A549 (cell line): ENCODE results near the gene PELI2.

ENCODE experiments used
- BHLHE40 ChIP-seq: IDR thresholded peaks from 2 replicates; pipeline ENCODE4 v1.6.1; 2012; ENCODE audit warnings: low read depth, low read length, inconsistent platforms
- CEBPB ChIP-seq, 2 experiments: fragments of >200 bp in 1 of 2; sonication (Bioruptor Twin) in 1 of 2; formaldehyde crosslinking in 1 of 2; IDR thresholded peaks; 2 replicates each; pipeline ENCODE4 v1.6.1; 2012 to 2016
- CTCF ChIP-seq: fragments of >200 bp; sonication (Bioruptor Twin); formaldehyde crosslinking; IDR thresholded peaks from 3 replicates; pipeline ENCODE4 v1.5.1; 2016
- ELK1 ChIP-seq: fragments of 150-350 bp; IDR thresholded peaks from 2 replicates; pipeline ENCODE4 v1.6.1; 2014; ENCODE audit warnings: low read depth, mild to moderate bottlenecking, low read length
- FOSL2 ChIP-seq, 2 experiments: fragments of 450-650 bp in 1 of 2; fragments of >200 bp in 1 of 2; sonication (Bioruptor Twin) in 1 of 2; formaldehyde crosslinking; IDR thresholded peaks; 2 replicates each; pipeline versions ENCODE4 v1.5.0 to v1.6.1; 2016 to 2020; ENCODE audit warnings: mild to moderate bottlenecking in 1 of 2, moderate library complexity in 1 of 2
- GATA3 ChIP-seq: IDR thresholded peaks from 2 replicates; pipeline ENCODE4 v1.6.1; 2012; ENCODE audit warnings: borderline replicate concordance
- JUN ChIP-seq, 2 experiments: fragments of >200 bp; sonication (Bioruptor Twin); formaldehyde crosslinking; IDR thresholded peaks; 2 replicates in 1 of 2; 3 replicates in 1 of 2; pipeline ENCODE4 v1.6.1; 2016 to 2017
- KDM1A ChIP-seq: fragments of 200-600 bp; sonication (generic); IDR thresholded peaks from 2 replicates; pipeline ENCODE4 v1.6.1; 2016; ENCODE audit warnings: low read depth, mild to moderate bottlenecking
- MAFK ChIP-seq: fragments of 450-650 bp; IDR thresholded peaks from 2 replicates; pipeline ENCODE4 v1.6.1; 2014; ENCODE audit not compliant: partially characterized antibody
- MAZ ChIP-seq: fragments of 150-350 bp; IDR thresholded peaks from 2 replicates; pipeline ENCODE4 v1.6.1; 2014; ENCODE audit warnings: antibody characterized with exemption, low read depth, low read length, borderline replicate concordance
- POLR2A ChIP-seq: IDR thresholded peaks from 2 replicates; pipeline ENCODE4 v1.6.1; 2012; ENCODE audit warnings: mild to moderate bottlenecking, low read length
- SMC3 ChIP-seq: fragments of >200 bp; sonication (Bioruptor Twin); formaldehyde crosslinking; IDR thresholded peaks from 3 replicates; pipeline ENCODE4 v1.6.1; 2018; ENCODE audit warnings: inconsistent platforms
- ZC3H11A ChIP-seq: fragments of 450-650 bp; IDR thresholded peaks from 2 replicates; pipeline ENCODE4 v1.6.1; 2014; ENCODE audit warnings: antibody characterized with exemption, mild to moderate bottlenecking
- ZFP36 ChIP-seq: fragments of 450-650 bp; IDR thresholded peaks from 2 replicates; pipeline ENCODE4 v1.6.1; 2014; ENCODE audit warnings: borderline replicate concordance; ENCODE audit not compliant: partially characterized antibody

GRCh38 chr14:56243110-56243509 is 124.9 kb downstream of the PELI2 start:
- TF ChIP-seq CTCF, result no peak
- TF ChIP-seq POLR2A, result no peak
- TF ChIP-seq CEBPB (IDR thresholded peaks at IDR 0.05), result no peak
- TF ChIP-seq JUN (IDR thresholded peaks at IDR 0.05), result no peak
- no peak for TF ChIP-seq ZC3H11A
- no peak for TF ChIP-seq SMC3
- TF ChIP-seq FOSL2 (IDR thresholded peaks at IDR 0.05), result no peak
- TF ChIP-seq FOSL2 (CRISPR knock-in tag; IDR thresholded peaks at IDR 0.05), result no peak
- no peak for TF ChIP-seq MAZ
- no peak for TF ChIP-seq ELK1
- TF ChIP-seq BHLHE40, result no peak
- no peak for TF ChIP-seq GATA3
- no peak for TF ChIP-seq MAFK
- no peak for TF ChIP-seq ZFP36
- TF ChIP-seq KDM1A, result no peak
